GM18505 (cell line): Measurements from ENCODE around the gene MMEL1.

Experiments
- ATAC-seq: cut with Tn5 transposase; IDR thresholded peaks from one replicate; pipeline ENCODE4 v1.9.1; 2021; ENCODE audit not compliant: unreplicated experiment
- POLR2A ChIP-seq: IDR thresholded peaks from 4 replicates; pipeline ENCODE4 v1.6.1; 2011; ENCODE audit warnings: borderline replicate concordance; ENCODE audit not compliant: insufficient read depth, insufficient read length; ENCODE audit errors: extremely low read depth

The MMEL1 gene

GRCh38 chr1:2544875-2545640 is 87.8 kb downstream of the MMEL1 start:
- TF ChIP-seq POLR2A, result no peak
- ATAC-seq, result no peak

GRCh38 chr1:2544093-2544874 is 88.5 kb downstream of the MMEL1 start:
- no peak for TF ChIP-seq POLR2A
- ATAC-seq, result no peak

- TF ChIP-seq POLR2A, result no peak
- ATAC-seq, result no peak
Measured at GRCh38 chr1:2543543-2544092, 89.2 kb downstream of the MMEL1 start.

- no peak for ATAC-seq
- no peak for TF ChIP-seq POLR2A
Measured at GRCh38 chr1:2542246-2542915, 90.4 kb downstream of the MMEL1 start.

- no peak for ATAC-seq
- no peak for TF ChIP-seq POLR2A
Measured at GRCh38 chr1:2541619-2542245, 91.1 kb downstream of the MMEL1 start.

GRCh38 chr1:2540816-2541492 is 91.9 kb downstream of the MMEL1 start:
- ATAC-seq, result no peak
- TF ChIP-seq POLR2A, result no peak
